Activated CD4-positive, alpha-beta memory T cell treated with anti-CD3 and anti-CD28 coated beads for 36 hours (primary cell): Measurements from ENCODE around the gene ABR. TPM values are rescaled to one million over a fixed set of nuclear protein-coding genes. Genes with fewer than 3 reads are reported as not detected.
A peak's percentile ranks its signal among the peaks of the same experiment; 100 is the strongest.
"Not testable (repeated sequence)": the region's sequence is repeated elsewhere in the genome, so short reads cannot be mapped to it uniquely, and the experiment has no call there.

ENCODE experiments used
- CTCF ChIA-PET: fragments of 350-600 bp; sonication (Branson Sonifier 250); formaldehyde crosslinking; loops from one replicate; lab custom pipeline; 2021; ENCODE audit warnings: antibody characterized with exemption, inconsistent platforms; lab: Charles Lee
- POLR2A ChIA-PET: fragments of 350-600 bp; sonication (Branson Sonifier 250); formaldehyde crosslinking; loops from one replicate; lab custom pipeline; 2021; ENCODE audit warnings: antibody characterized with exemption; lab: Charles Lee
- DNase-seq: peaks from one replicate; pipeline ENCODE4 v3.0.0-alpha.2; 2020
- H3K27ac Mint-ChIP-seq: one replicate; pipeline ENCODE4 v1.8.0; 2021; ENCODE audit warnings: mixed read lengths
- H3K27me3 Mint-ChIP-seq: one replicate; pipeline ENCODE4 v1.8.0; 2021; ENCODE audit warnings: mixed read lengths
- H3K36me3 Mint-ChIP-seq: one replicate; pipeline ENCODE4 v1.8.0; 2021; ENCODE audit warnings: mixed read lengths
- H3K4me1 Mint-ChIP-seq: one replicate; pipeline ENCODE4 v1.8.0; 2021; ENCODE audit warnings: low read depth, mixed read lengths
- H3K4me3 Mint-ChIP-seq: one replicate; pipeline ENCODE4 v1.8.0; 2021; ENCODE audit warnings: mild to moderate bottlenecking, mixed read lengths
- H3K9me3 Mint-ChIP-seq: one replicate; pipeline ENCODE4 v1.8.0; 2021; ENCODE audit warnings: mixed read lengths
- intact Hi-C: fragments of 100-400 bp; cut with micrococcal nuclease; formaldehyde crosslinking; loops from one replicate; pipeline ENCODE4 v1.15.1; 2023
- total RNA-seq, 2 experiments: library from RNA; stranded (reverse); gene quantifications; one replicate each; pipeline ENCODE4 v1.2.3, GENCODE V29; 2021

The ABR gene
- total RNA-seq, 2 experiments from 2014 or later: 50.3 to 54.5 TPM

DNA sequence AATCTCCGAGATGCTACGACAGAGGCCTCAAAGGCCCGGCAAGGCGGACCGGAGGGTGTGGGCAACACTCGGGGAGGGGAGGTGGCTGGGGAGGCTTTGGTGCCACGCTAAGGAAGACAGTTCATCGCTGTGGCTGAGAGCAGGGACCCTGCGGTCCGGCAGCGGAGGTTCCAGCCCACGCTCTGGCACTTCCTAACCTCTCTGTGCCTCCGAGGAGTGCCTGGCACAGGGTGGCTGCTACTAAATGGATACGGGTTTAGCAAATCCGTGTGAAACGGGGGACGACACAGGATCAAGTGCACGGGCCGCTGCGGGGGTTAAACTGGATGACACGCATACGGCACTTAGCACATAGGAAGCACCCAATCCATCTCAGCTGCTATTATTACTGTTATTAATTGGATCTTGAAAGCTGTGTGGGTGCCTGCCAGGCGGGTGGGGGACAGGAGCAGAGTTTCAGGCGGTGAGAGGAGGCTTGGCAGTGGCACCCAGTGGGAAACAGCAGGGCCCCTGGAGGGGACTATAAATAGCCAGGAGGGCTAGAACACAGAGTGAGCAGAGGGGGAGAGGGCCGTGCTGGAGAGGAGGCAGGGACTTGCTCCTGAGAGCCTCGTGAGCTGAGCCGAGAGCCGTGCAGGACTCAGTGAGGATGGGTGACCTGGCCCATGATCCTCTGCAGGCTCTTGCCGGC lies 45.0 kb downstream of the ABR start:
- CTCF ChIA-PET: interaction anchor here (1.6 kb wide), 1 partner anchor 12 kb away, joined by 4 read pairs; no protein-coding TSS in a partner anchor

DNA sequence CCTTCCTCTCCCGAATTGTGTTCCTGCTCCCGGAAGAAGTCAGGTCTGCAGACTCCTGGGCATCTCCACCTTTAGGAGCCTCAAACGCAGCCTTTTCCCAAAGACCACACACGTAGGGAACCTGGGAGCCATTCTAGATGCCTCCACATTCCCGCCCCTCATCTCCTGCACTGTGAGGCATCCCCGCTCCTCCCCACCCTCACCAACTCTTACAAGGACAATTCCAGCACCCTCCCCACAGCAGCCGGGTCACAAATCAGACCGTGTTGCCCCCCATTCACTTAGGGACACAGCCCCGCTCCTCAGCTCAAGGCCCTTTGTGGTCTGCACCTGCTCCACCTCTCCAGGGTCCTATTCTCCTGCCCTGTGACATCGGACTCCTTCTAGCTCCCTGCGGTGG lies 49.6 kb downstream of the ABR start:
- H3K4me3 Mint-ChIP-seq: no peak overlapping the region
- H3K4me1 Mint-ChIP-seq: no peaks in the 10 kb centered on the region
- POLR2A ChIA-PET: no interaction called here
- H3K36me3 Mint-ChIP-seq: no peaks in the 10 kb centered on the region
- CTCF ChIA-PET: no interaction called here
- H3K27ac Mint-ChIP-seq: no peak overlapping the region
- no peak for DNase-seq
- H3K27me3 Mint-ChIP-seq: no peaks in the 10 kb centered on the region
- H3K9me3 Mint-ChIP-seq: peaks cover 2% of the 10 kb centered on the region
- intact Hi-C loops: no loop called here

More for the DNA sequence above, 45.0 kb downstream of the ABR start:
- POLR2A ChIA-PET: no interaction called here
- H3K4me1 Mint-ChIP-seq: no peaks in the 10 kb centered on the region
- H3K27me3 Mint-ChIP-seq: no peaks in the 10 kb centered on the region
- H3K9me3 Mint-ChIP-seq: no peaks in the 10 kb centered on the region
- DNase-seq: no peak
- no peak overlapping the region for H3K4me3 Mint-ChIP-seq
- H3K36me3 Mint-ChIP-seq: no peaks in the 10 kb centered on the region
- no peak overlapping the region for H3K27ac Mint-ChIP-seq
- intact Hi-C loops: no loop called here

GRCh38 chr17:1128463-1128862 lies 51.3 kb downstream of the ABR start:
- CTCF ChIA-PET, DNase-seq, POLR2A ChIA-PET, H3K4me1 Mint-ChIP-seq, H3K36me3 Mint-ChIP-seq, intact Hi-C loops, H3K27ac Mint-ChIP-seq, H3K27me3 Mint-ChIP-seq, H3K9me3 Mint-ChIP-seq, H3K4me3 Mint-ChIP-seq: not testable (repeated sequence)

DNA sequence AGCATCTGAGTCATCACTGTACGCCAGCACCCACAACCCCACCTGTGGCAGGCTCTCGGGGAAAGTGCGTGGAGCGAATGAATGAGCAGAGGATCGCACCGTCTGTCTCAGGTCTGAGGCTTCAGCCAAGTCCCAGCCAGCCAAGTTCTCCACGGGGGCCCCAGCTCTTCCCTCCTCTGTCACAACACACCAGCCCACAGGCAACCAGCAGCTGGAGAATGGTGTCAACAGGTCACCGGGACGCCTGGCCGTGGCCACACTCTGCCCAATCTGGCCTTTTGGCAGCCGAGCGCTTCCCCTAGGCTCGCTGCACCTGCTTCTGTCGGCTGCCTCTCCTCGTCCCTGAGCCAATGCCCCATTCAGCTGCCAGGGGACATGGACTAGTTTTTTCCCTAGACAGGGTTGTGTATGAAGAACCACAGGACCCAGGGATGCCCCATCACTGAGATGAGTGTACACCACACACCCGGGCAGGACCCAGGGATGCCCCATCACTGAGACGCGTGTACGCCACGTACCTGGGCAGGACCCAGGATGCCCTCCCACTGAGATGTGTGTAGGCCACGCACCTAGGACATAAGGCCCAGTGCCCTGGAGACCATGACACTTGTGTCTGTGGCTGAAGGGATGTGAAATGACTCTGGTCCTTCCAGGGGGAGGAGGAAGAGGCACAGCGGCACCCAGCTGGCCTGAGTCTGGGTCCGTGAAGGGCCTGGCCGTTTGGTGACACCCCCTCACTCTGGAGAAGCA lies 52.8 kb downstream of the ABR start:
- Mint-ChIP-seq H3K4me1 (peaks cover 6% of the 10 kb centered on the region), H3K36me3 (no peaks in the 10 kb centered on the region), H3K4me3 (no peak overlapping the region), H3K27me3 (no peaks in the 10 kb centered on the region), H3K27ac (no peak overlapping the region), H3K9me3 (peaks cover 2% of the 10 kb centered on the region)
- ChIA-PET CTCF (interaction anchor here (2.0 kb wide), 1 partner anchor 61 kb away, joined by 5 read pairs; no protein-coding TSS in a partner anchor), POLR2A (no interaction called here)
- intact Hi-C loops: no loop called here
- no peak for DNase-seq

- peaks cover 2% of the 10 kb centered on the region for H3K9me3 Mint-ChIP-seq
- peaks cover 6% of the 10 kb centered on the region for H3K4me1 Mint-ChIP-seq
- POLR2A ChIA-PET: no interaction called here
- CTCF ChIA-PET: interaction anchor here (2.0 kb wide), 1 partner anchor 61 kb away, joined by 5 read pairs; no protein-coding TSS in a partner anchor
- intact Hi-C loops: no loop called here
- H3K4me3 Mint-ChIP-seq: no peak overlapping the region
- H3K27me3 Mint-ChIP-seq: no peaks in the 10 kb centered on the region
- no peaks in the 10 kb centered on the region for H3K36me3 Mint-ChIP-seq
- DNase-seq: no peak
- no peak overlapping the region for H3K27ac Mint-ChIP-seq
Observed at GRCh38 chr17:1126250-1126797, 53.5 kb downstream of the ABR start.

GRCh38 chr17:1125788-1126145 lies 54.0 kb downstream of the ABR start:
- intact Hi-C loops: no loop called here
- H3K4me1 Mint-ChIP-seq: peaks cover 6% of the 10 kb centered on the region
- no peaks in the 10 kb centered on the region for H3K27me3 Mint-ChIP-seq
- DNase-seq: no peak
- POLR2A ChIA-PET: no interaction called here
- H3K4me3 Mint-ChIP-seq: no peak overlapping the region
- peaks cover 2% of the 10 kb centered on the region for H3K9me3 Mint-ChIP-seq
- H3K27ac Mint-ChIP-seq: no peak overlapping the region
- CTCF ChIA-PET: interaction anchor here (2.0 kb wide), 1 partner anchor 62 kb away, joined by 5 read pairs; no protein-coding TSS in a partner anchor
- H3K36me3 Mint-ChIP-seq: no peaks in the 10 kb centered on the region

DNA sequence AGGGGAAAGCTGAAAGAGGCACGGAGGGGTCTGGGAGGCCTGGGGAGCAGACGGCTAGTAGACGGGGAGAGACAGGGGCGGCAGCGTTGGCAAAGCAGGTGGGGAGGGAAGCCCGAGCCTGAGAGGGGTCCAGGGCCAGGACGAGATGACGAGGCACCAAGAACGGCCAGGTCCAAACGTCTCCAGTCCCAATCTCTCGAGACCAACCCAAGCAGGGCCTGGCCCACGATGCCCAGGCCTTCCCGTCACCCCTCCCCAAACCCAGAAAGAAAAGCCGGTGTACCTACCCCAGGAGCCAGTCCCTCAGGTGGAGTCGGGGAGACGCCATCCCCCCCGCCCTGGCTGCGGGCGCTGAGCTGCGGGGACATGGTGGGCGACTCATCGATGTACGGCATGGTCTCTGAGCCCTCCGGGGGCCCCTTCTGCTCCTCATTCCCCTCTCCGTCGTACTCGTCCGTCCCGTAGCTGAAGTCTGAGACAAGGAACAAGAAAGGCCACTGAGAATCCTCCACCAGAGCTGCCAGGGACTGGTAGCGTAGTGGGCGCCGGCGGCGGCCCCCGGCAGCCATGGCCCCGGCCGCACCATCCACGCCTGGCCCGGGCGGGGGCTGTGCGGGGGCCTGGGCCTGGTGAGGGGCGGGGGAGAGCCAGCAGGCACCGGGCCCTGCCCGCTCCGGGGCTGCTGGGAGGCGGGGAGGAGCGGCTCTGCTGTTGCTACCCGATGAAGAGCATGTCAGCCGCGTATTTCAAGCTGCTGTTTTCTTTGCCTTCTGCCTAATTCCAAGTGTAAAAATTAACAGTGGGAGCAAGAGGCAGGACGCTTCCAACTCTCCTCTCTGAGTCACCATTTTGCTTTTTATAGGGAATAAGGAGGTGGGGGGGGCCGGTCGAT lies 54.6 kb downstream of the ABR start:
- intact Hi-C loops: loop anchor here (5.0 kb wide), 1 partner anchor 207 kb away; no protein-coding TSS in a partner anchor
- Mint-ChIP-seq H3K27ac (no peak overlapping the region), H3K9me3 (peaks cover 2% of the 10 kb centered on the region), H3K27me3 (no peaks in the 10 kb centered on the region), H3K36me3 (no peaks in the 10 kb centered on the region), H3K4me1 (peaks cover 6% of the 10 kb centered on the region), H3K4me3 (no peak overlapping the region)
- no peak for DNase-seq
- ChIA-PET POLR2A (no interaction called here), CTCF (interaction anchor here (2.0 to 6.0 kb wide), 2 partner anchors 61 to 62 kb away, joined by 5 to 174 read pairs; no protein-coding TSS in a partner anchor)

- Mint-ChIP-seq H3K9me3 (peaks cover 2% of the 10 kb centered on the region), H3K27me3 (no peaks in the 10 kb centered on the region), H3K4me1 (peaks cover 6% of the 10 kb centered on the region), H3K27ac (no peak overlapping the region), H3K4me3 (no peak overlapping the region), H3K36me3 (no peaks in the 10 kb centered on the region)
- ChIA-PET CTCF (interaction anchor here (0.6 to 6.0 kb wide), 3 partner anchors 9 to 74 kb away, joined by 3 to 174 read pairs (median 13); no protein-coding TSS in a partner anchor), POLR2A (no interaction called here)
- no peak for DNase-seq
- intact Hi-C loops: loop anchor here (2.0 to 5.0 kb wide), 2 partner anchors 63 to 208 kb away; no protein-coding TSS in a partner anchor
Observed at GRCh38 chr17:1123921-1124715, 55.7 kb downstream of the ABR start.

DNA sequence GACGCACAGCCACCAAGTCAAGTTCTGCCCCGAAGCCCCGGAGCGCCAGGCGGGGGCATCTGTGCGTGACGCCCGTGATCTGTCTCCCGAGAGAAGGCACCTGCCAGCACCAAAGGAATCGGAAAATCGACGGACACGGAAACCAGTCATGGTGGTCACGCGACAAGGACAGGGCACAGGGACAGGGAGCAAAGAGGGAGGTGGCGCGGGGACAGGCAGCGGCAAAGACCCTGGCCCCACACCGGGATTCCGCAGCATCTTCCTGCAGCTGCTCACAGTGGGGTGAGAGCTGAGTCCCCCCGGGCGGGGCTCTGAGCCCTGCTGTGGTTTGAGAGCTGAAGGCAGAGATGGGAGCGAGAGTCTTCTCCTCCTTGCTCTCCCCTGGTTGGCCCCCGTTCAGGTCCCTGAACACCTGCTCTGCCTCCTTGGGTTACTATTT lies 56.4 kb downstream of the ABR start:
- POLR2A ChIA-PET: no interaction called here

GRCh38 chr17:1122533-1123392 lies 57.0 kb downstream of the ABR start:
- DNase-seq: peak; percentile 90
- ChIA-PET CTCF (interaction anchor here (0.5 to 6.0 kb wide), 32 partner anchors 8 to 210 kb away, joined by 3 to 174 read pairs (median 5); no protein-coding TSS in a partner anchor), POLR2A (no interaction called here)
- intact Hi-C loops: loop anchor here (2.0 to 5.0 kb wide), 2 partner anchors 64 to 210 kb away; no protein-coding TSS in a partner anchor
- Mint-ChIP-seq H3K27ac (no peak overlapping the region), H3K9me3 (no peaks in the 10 kb centered on the region), H3K4me1 (peaks cover 6% of the 10 kb centered on the region), H3K36me3 (no peaks in the 10 kb centered on the region), H3K27me3 (no peaks in the 10 kb centered on the region), H3K4me3 (no peak overlapping the region)

More for the DNA sequence above, 56.4 kb downstream of the ABR start:
- Mint-ChIP-seq H3K9me3 (peaks cover under 1% of the 10 kb centered on the region), H3K4me1 (peaks cover 6% of the 10 kb centered on the region), H3K27ac (no peak overlapping the region), H3K4me3 (no peak overlapping the region), H3K36me3 (no peaks in the 10 kb centered on the region), H3K27me3 (no peaks in the 10 kb centered on the region)
- CTCF ChIA-PET: interaction anchor here (1.0 to 6.0 kb wide), 10 partner anchors 8 to 75 kb away, joined by 3 to 174 read pairs (median 5); no protein-coding TSS in a partner anchor
- DNase-seq: no peak
- intact Hi-C loops: loop anchor here (2.0 to 5.0 kb wide), 2 partner anchors 63 to 209 kb away; no protein-coding TSS in a partner anchor
